HG03060 (cell line): ENCODE data around the gene APOL4.
"Not testable (repeated sequence)": the region's sequence is repeated elsewhere in the genome, so short reads cannot be mapped to it uniquely, and the experiment has no call there.

Experiments
- ATAC-seq: cut with Tn5 transposase; IDR thresholded peaks from one replicate; pipeline ENCODE4 v1.9.1; 2021; ENCODE audit warnings: low read depth, moderate number of reproducible peaks; ENCODE audit not compliant: unreplicated experiment

Gene APOL4, protein sequence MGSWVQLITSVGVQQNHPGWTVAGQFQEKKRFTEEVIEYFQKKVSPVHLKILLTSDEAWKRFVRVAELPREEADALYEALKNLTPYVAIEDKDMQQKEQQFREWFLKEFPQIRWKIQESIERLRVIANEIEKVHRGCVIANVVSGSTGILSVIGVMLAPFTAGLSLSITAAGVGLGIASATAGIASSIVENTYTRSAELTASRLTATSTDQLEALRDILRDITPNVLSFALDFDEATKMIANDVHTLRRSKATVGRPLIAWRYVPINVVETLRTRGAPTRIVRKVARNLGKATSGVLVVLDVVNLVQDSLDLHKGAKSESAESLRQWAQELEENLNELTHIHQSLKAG

DNA sequence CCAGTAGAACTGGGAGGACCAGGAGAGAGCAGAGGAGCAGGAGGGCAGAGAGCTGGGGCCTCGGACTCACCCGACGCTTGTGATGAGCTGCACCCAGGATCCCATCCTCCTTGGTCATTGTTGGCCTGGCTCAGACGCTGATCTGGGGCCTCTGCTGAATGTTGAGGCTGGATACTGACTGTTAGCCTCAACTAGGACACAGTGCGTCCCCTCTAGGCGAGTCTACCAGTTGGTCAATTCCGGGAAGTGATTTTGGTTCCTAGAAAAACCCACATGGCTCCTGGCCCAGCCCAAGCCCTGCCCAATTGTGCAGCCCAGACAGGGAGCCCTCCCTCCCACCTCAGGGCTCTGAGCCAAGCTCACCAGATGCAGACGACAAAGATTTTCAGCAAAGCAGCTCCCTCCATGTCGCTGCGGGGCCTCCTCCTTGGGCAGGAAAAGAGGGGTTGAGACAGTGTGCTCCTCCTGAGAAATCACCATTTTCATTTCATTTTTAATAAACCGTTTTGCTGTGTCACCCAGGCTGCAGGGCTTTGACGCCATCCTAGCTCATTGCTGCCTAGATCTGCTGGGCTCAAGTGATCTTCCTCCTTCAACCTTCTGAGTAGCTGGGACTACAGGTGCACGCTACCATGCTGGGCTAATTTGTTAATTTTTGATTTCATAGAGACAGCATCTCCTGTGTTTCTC is at the start of gene APOL4:
TSS of gene APOL4 (minus strand) at position 180 of the 690 bp plus-strand sequence. CDS start at position 105, 75 bp downstream.
- no peak for ATAC-seq

GRCh38 chr22:36250292-36250960 is 48.8 kb upstream of the APOL4 start:
- not testable (repeated sequence) for ATAC-seq

DNA sequence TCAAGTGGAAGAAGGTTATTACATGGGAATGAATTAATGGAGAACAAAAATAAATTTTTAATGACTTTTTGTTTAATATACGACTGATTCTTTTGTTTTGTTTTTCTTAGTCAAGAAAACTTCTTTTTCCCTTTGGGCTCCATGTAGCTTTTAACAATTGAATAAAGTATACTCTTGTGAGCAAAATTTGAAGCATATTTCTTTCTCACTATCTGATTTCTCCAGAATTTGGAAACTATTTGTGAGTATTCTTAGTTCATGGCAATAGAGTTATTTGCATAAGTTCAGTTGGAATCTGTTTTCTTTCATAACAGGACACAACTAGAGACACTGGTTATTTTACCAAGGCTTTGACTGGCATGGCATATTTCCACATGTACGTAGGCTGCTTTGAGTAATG is 47.6 kb upstream of the APOL4 start:
- ATAC-seq = no peak

GRCh38 chr22:36247955-36248354 is 46.3 kb upstream of the APOL4 start:
- ATAC-seq = no peak

DNA sequence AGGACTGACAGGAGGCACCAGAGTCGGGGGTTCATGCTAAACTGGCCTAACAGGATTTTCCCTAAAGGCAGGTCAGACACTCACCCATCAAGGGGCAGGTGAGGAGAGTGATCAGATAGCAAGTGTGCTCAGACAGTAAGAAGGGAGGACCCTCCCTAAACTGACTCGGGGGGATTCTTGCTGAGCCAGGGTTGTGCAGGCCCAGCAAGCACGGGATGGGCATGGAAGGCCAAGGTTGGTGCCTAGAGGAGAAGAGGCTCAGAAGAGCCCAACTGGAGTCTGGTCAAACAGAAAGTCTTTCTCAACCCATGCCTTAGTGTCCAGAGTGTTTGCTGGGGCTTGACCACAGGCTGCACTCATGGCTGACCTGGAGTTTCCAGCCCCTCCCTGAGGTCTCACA is 45.1 kb upstream of the APOL4 start:
- no peak for ATAC-seq

DNA sequence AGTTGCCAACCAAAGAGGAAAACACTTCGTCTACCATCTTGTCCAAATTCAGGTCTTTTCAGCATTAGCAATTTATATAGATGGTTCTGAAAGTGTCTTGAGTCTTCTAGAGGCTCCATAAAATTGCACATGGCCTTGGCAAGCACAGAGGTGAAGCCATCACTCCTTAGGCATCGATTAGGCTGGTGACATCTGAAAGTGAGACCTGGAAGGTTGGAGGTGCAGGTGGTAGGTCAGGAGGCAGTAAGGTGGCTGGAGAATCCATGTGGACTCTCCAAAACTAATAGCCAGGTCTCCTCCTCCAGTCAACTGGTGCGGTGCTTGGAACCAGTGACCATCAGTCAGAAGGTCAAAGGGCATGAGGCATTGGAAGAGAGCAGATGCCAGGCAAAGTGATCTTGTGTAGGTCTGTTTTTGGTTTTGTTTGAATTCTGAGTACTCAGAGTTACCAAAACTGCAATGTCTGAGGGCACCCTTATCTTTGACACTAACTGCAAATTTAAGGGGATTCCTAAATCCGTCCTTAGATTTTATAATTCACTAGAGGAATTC is 44.3 kb upstream of the APOL4 start:
- ATAC-seq = no peak

GRCh38 chr22:36244522-36245391 is 43.1 kb upstream of the APOL4 start:
- no peak for ATAC-seq

GRCh38 chr22:36243986-36244385 is 42.4 kb upstream of the APOL4 start:
- ATAC-seq = no peak

- peak; percentile 73 for ATAC-seq
These were observed 38.0 kb upstream of the APOL4 start, which contains the start of gene APOL2 for GRCh38 chr22:36239401-36240171. TSS of gene APOL2 (minus strand) at chr22:36239527. CDS start at chr22:36233162, 6,365 bp downstream.

DNA sequence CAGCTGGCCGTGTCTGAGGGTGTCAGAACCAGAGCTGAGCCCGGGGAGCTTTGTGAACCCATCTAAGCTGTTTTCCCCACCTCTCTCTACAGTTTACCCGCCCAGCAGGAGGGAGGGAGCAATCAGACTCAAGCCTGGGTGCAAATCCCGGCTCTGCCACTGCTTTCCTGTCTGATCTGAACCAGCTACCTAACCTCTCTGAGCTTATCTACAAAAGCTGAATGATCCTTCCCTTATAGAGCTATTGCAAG is 37.5 kb upstream of the APOL4 start:
- ATAC-seq = no peak

GRCh38 chr22:36238373-36239149 is 37.0 kb upstream of the APOL4 start:
- no peak for ATAC-seq

- no peak for ATAC-seq
These were observed 36.1 kb upstream of the APOL4 start for GRCh38 chr22:36237462-36238372.

DNA sequence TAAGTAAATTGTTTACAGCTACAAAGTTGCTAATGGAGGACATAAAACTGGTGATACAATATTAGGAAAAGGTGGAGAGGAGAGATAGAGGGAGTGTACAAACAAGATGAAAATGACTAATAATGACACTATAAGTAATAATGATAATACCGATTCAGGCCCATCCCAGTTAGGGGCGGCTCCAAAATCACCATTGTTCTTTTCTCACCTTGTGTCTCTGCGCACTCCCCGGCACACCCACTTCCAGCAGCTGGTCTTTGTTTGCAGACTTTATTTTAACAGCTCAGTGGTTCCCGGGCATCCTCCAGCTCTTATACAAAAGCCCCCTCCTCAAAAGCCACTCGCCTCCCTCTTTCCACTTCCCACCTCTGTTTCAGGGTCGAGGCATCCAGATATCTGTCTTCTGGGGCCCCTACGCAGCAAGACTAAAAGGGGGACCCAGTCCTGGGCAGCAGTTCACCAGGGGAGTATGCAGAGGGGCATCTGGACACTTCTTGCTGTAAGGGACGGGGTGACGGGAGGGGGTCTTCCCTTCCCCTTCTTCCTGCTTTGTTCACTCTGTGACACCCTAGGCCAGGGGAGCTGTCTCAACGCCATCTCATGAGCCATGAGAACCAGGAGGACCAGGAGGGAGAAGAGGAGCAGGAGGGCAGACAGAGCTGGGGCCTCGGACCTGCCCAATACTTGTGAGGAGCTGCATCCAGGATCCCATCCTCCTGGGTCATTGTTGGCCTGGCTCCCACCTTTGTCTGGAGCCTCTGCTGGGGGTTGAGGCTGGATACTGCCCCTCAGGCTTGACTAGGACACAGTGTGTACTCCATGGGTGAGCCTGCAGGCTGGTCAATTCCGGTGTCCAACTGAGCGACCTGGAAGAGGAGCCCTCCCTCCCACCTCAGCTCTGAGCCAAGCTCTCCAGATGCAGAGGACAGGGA is 35.0 kb upstream of the APOL4 start:
- no peak for ATAC-seq

GRCh38 chr22:36235585-36235984 is 34.0 kb upstream of the APOL4 start:
- ATAC-seq = no peak

- ATAC-seq = no peak
These were observed 33.3 kb upstream of the APOL4 start for GRCh38 chr22:36234919-36235318.

GRCh38 chr22:36234213-36234612 is 32.6 kb upstream of the APOL4 start:
- no peak for ATAC-seq

GRCh38 chr22:36233796-36234195 is 32.2 kb upstream of the APOL4 start:
- no peak for ATAC-seq
